ENCODE results near the gene PDSS2. TPM values are rescaled to one million over a fixed set of nuclear protein-coding genes. Genes with fewer than 3 reads are reported as not detected.

Gene PDSS2
- total RNA-seq, 2 donors from 2014 or later = 8.2 to 13.7 TPM

GRCh38 chr6:107496892-107497684 is 37.7 kb upstream of the PDSS2 start:
- Mint-ChIP-seq H3K9me3 (no peaks in the 10 kb centered on the region), H3K4me3 (no peak overlapping the region), H3K27ac (no peak overlapping the region), H3K27me3 (ENCODE audit: insufficient read depth) (no peaks in the 10 kb centered on the region), H3K36me3 (ENCODE audit: low read depth) (no peaks in the 10 kb centered on the region), H3K4me1 (peaks cover 2% of the 10 kb centered on the region)
- Histone ChIP-seq H3K4me3 (ENCODE audit: low read length) (no peak overlapping the region), H3K27me3 (ENCODE audit: control insufficient read depth, insufficient read depth, low read length, poor library complexity, severe bottlenecking) (peaks cover 10% of the 10 kb centered on the region), H3K9me3 (ENCODE audit: control insufficient read depth, low read length) (no peaks in the 10 kb centered on the region), H3K9ac (ENCODE audit: extremely low read depth, low read length, poor library complexity, severe bottlenecking) (no peak overlapping the region), H3K27ac (ENCODE audit: low read depth, low read length) (no peak overlapping the region), H3K36me3 (ENCODE audit: control insufficient read depth, insufficient read depth, low read length) (no peaks in the 10 kb centered on the region), H3K4me1 (ENCODE audit: control insufficient read depth, insufficient read depth, low read length) (no peaks in the 10 kb centered on the region)
- no CpG with 5 or more reads among the region's 1 CpG for WGBS, 2 experiments (ENCODE audit: insufficient coverage in 1 of 2, insufficient read length in 1 of 2)
- TF ChIP-seq CTCF (conservative IDR thresholded peaks at IDR 0.05) = no peak
- no peak for DNase-seq

- Mint-ChIP-seq H3K27me3 (ENCODE audit: insufficient read depth) (no peaks in the 10 kb centered on the region), H3K27ac (no peak overlapping the region), H3K4me3 (no peak overlapping the region), H3K36me3 (ENCODE audit: low read depth) (no peaks in the 10 kb centered on the region), H3K4me1 (peaks cover 2% of the 10 kb centered on the region), H3K9me3 (no peaks in the 10 kb centered on the region)
- H3K27me3 ChIP-seq (ENCODE audit: control insufficient read depth, insufficient read depth, low read length, poor library complexity, severe bottlenecking) = peaks cover 21% of the 10 kb centered on the region
- no peaks in the 10 kb centered on the region for H3K9me3 ChIP-seq (ENCODE audit: control insufficient read depth, low read length)
- DNase-seq = no peak
- H3K9ac ChIP-seq (ENCODE audit: extremely low read depth, low read length, poor library complexity, severe bottlenecking) = no peak overlapping the region
- H3K27ac ChIP-seq (ENCODE audit: low read depth, low read length) = no peak overlapping the region
- H3K4me3 ChIP-seq (ENCODE audit: low read length) = no peak overlapping the region
- no peaks in the 10 kb centered on the region for H3K36me3 ChIP-seq (ENCODE audit: control insufficient read depth, insufficient read depth, low read length)
- 92 to 100% methylated on average over 2 of the region's 2 CpGs for WGBS, 2 experiments (ENCODE audit: insufficient coverage in 1 of 2, insufficient read length in 1 of 2)
- no peaks in the 10 kb centered on the region for H3K4me1 ChIP-seq (ENCODE audit: control insufficient read depth, insufficient read depth, low read length)
- no peak for TF ChIP-seq CTCF (conservative IDR thresholded peaks at IDR 0.05)
These were observed 36.6 kb upstream of the PDSS2 start for GRCh38 chr6:107495971-107496370.

GRCh38 chr6:107495196-107495643 is 35.9 kb upstream of the PDSS2 start:
- no peak overlapping the region for H3K4me3 ChIP-seq (ENCODE audit: low read length)
- H3K27me3 ChIP-seq (ENCODE audit: control insufficient read depth, insufficient read depth, low read length, poor library complexity, severe bottlenecking) = peaks cover 28% of the 10 kb centered on the region
- H3K9me3 ChIP-seq (ENCODE audit: control insufficient read depth, low read length) = no peaks in the 10 kb centered on the region
- H3K4me1 ChIP-seq (ENCODE audit: control insufficient read depth, insufficient read depth, low read length) = no peaks in the 10 kb centered on the region
- no peaks in the 10 kb centered on the region for H3K36me3 ChIP-seq (ENCODE audit: control insufficient read depth, insufficient read depth, low read length)
- DNase-seq = no peak
- Mint-ChIP-seq H3K27me3 (ENCODE audit: insufficient read depth) (no peaks in the 10 kb centered on the region), H3K9me3 (no peaks in the 10 kb centered on the region), H3K4me3 (no peak overlapping the region), H3K36me3 (ENCODE audit: low read depth) (no peaks in the 10 kb centered on the region), H3K4me1 (peaks cover 2% of the 10 kb centered on the region), H3K27ac (no peak overlapping the region)
- TF ChIP-seq CTCF (conservative IDR thresholded peaks at IDR 0.05) = no peak
- no peak overlapping the region for H3K9ac ChIP-seq (ENCODE audit: extremely low read depth, low read length, poor library complexity, severe bottlenecking)
- peak overlapping the region; percentile 42 for H3K27ac ChIP-seq (ENCODE audit: low read depth, low read length)
- 85 to 90% methylated on average over 5 to 7 of the region's 7 CpGs for WGBS, 2 experiments (ENCODE audit: insufficient coverage in 1 of 2, insufficient read length in 1 of 2)
